HG03108 (cell line): Measurements from ENCODE around the gene COL12A1.

Source experiments
- ATAC-seq: cut with Tn5 transposase; IDR thresholded peaks from one replicate; pipeline ENCODE4 v1.9.1; 2021; ENCODE audit warnings: moderate library complexity; ENCODE audit not compliant: unreplicated experiment

The COL12A1 gene

GRCh38 chr6:75103431-75103830 lies 102.4 kb downstream of the COL12A1 start:
- no peak for ATAC-seq

GRCh38 chr6:75102301-75102700 lies 103.6 kb downstream of the COL12A1 start:
- ATAC-seq, result no peak

GRCh38 chr6:75101896-75102295 lies 104.0 kb downstream of the COL12A1 start:
- ATAC-seq, result no peak

GRCh38 chr6:75098709-75099108 lies 107.1 kb downstream of the COL12A1 start:
- no peak for ATAC-seq

GRCh38 chr6:75096966-75097365 lies 108.9 kb downstream of the COL12A1 start:
- no peak for ATAC-seq

- ATAC-seq, result no peak
Measured at GRCh38 chr6:75094614-75095200, 111.1 kb downstream of the COL12A1 start.

- no peak for ATAC-seq
Measured at GRCh38 chr6:75091467-75092190, 114.2 kb downstream of the COL12A1 start.

GRCh38 chr6:75090576-75090975 lies 115.3 kb downstream of the COL12A1 start:
- ATAC-seq, result no peak

GRCh38 chr6:75089921-75090320 lies 115.9 kb downstream of the COL12A1 start:
- ATAC-seq, result no peak

GRCh38 chr6:75089151-75089897 lies 116.5 kb downstream of the COL12A1 start:
- ATAC-seq, result no peak

GRCh38 chr6:75085931-75086635 lies 119.8 kb downstream of the COL12A1 start:
- no peak for ATAC-seq

GRCh38 chr6:75084872-75085381 lies 120.9 kb downstream of the COL12A1 start:
- no peak for ATAC-seq

- ATAC-seq, result no peak
Measured at GRCh38 chr6:75084018-75084417, 121.8 kb downstream of the COL12A1 start.

- no peak for ATAC-seq
Measured at GRCh38 chr6:75081921-75082320, 123.9 kb downstream of the COL12A1 start.

GRCh38 chr6:75081047-75081446 lies 124.8 kb downstream of the COL12A1 start:
- no peak for ATAC-seq

- ATAC-seq, result no peak
Measured at GRCh38 chr6:75079589-75079988, 126.3 kb downstream of the COL12A1 start.

GRCh38 chr6:75077701-75078100 lies 128.2 kb downstream of the COL12A1 start:
- ATAC-seq, result no peak

- ATAC-seq, result no peak
Measured at GRCh38 chr6:75076009-75076408, 129.8 kb downstream of the COL12A1 start.

GRCh38 chr6:75070244-75070643 lies 135.6 kb downstream of the COL12A1 start:
- ATAC-seq, result no peak

- no peak for ATAC-seq
Measured at GRCh38 chr6:75065523-75065922, 140.3 kb downstream of the COL12A1 start.

- ATAC-seq, result no peak
Measured at GRCh38 chr6:75052491-75052890, 153.4 kb downstream of the COL12A1 start.
